ENCODE measurements around the gene RPLP1. TPM values are rescaled to one million over a fixed set of nuclear protein-coding genes. Genes with fewer than 3 reads are reported as not detected.

The RPLP1 gene
- total RNA-seq, 1 experiment from 2014 or later, result 1,651 TPM

GRCh38 chr15:69498282-69498681, 45.7 kb downstream of the RPLP1 start:
- Histone ChIP-seq H3K4me3 (no peak overlapping the region), H3K9me3 (ENCODE audit: insufficient read depth, low read depth) (no peaks in the 10 kb centered on the region), H3K4me1 (replicated peaks; ENCODE audit: insufficient read depth) (no peaks in the 10 kb centered on the region), H2AFZ (no peak overlapping the region), H3K9me2 (ENCODE audit: insufficient read depth) (no peaks in the 10 kb centered on the region), H3K27me3 (ENCODE audit: insufficient read depth, low read depth) (no peaks in the 10 kb centered on the region), H3K79me2 (ENCODE audit: low read depth) (no peaks in the 10 kb centered on the region), H3K36me3 (ENCODE audit: low read depth) (no peaks in the 10 kb centered on the region), H3K27ac (no peak overlapping the region), H3K4me2 (no peak overlapping the region), H4K20me1 (ENCODE audit: insufficient read depth) (no peaks in the 10 kb centered on the region), H3F3A (ENCODE audit: insufficient read depth, low read depth) (no peaks in the 10 kb centered on the region)
- intact Hi-C loops (cut with micrococcal nuclease; ENCODE audit: unreplicated experiment), result no loop called here
- POLR2A ChIA-PET (ENCODE audit: unreplicated experiment), result no interaction called here
- no TSS peak for BruUV-seq (replicated peaks)
- no peak for DNase-seq
- TF ChIP-seq EZH2 (IDR thresholded peaks at IDR 0.05; ENCODE audit: low read depth) (no peak), CTCF (conservative IDR thresholded peaks at IDR 0.05) (no peak)
- CTCF ChIA-PET, result no interaction called here

- Histone ChIP-seq H3K36me3 (ENCODE audit: low read depth) (no peaks in the 10 kb centered on the region), H3K27me3 (ENCODE audit: insufficient read depth, low read depth) (no peaks in the 10 kb centered on the region), H3K9me2 (ENCODE audit: insufficient read depth) (no peaks in the 10 kb centered on the region), H3K4me1 (replicated peaks; ENCODE audit: insufficient read depth) (no peaks in the 10 kb centered on the region), H3F3A (ENCODE audit: insufficient read depth, low read depth) (no peaks in the 10 kb centered on the region), H3K4me3 (no peak overlapping the region), H2AFZ (no peak overlapping the region), H3K27ac (no peak overlapping the region), H4K20me1 (ENCODE audit: insufficient read depth) (no peaks in the 10 kb centered on the region), H3K9me3 (ENCODE audit: insufficient read depth, low read depth) (no peaks in the 10 kb centered on the region), H3K79me2 (ENCODE audit: low read depth) (no peaks in the 10 kb centered on the region), H3K4me2 (no peak overlapping the region)
- no TSS peak for BruUV-seq (replicated peaks)
- TF ChIP-seq CTCF (conservative IDR thresholded peaks at IDR 0.05) (no peak), EZH2 (IDR thresholded peaks at IDR 0.05; ENCODE audit: low read depth) (no peak)
- POLR2A ChIA-PET (ENCODE audit: unreplicated experiment), result no interaction called here
- intact Hi-C loops (cut with micrococcal nuclease; ENCODE audit: unreplicated experiment), result no loop called here
- CTCF ChIA-PET, result no interaction called here
- DNase-seq, result no peak
These were observed 46.4 kb downstream of the RPLP1 start for GRCh38 chr15:69498987-69499386.

- intact Hi-C loops (cut with micrococcal nuclease; ENCODE audit: unreplicated experiment), result no loop called here
- Histone ChIP-seq H3K4me2 (no peak overlapping the region), H3K79me2 (ENCODE audit: low read depth) (no peaks in the 10 kb centered on the region), H3K9me2 (ENCODE audit: insufficient read depth) (no peaks in the 10 kb centered on the region), H3F3A (ENCODE audit: insufficient read depth, low read depth) (no peaks in the 10 kb centered on the region), H3K27ac (no peak overlapping the region), H2AFZ (no peak overlapping the region), H3K36me3 (ENCODE audit: low read depth) (no peaks in the 10 kb centered on the region), H3K4me1 (replicated peaks; ENCODE audit: insufficient read depth) (no peaks in the 10 kb centered on the region), H3K4me3 (no peak overlapping the region), H3K27me3 (ENCODE audit: insufficient read depth, low read depth) (no peaks in the 10 kb centered on the region), H4K20me1 (ENCODE audit: insufficient read depth) (no peaks in the 10 kb centered on the region), H3K9me3 (ENCODE audit: insufficient read depth, low read depth) (no peaks in the 10 kb centered on the region)
- CTCF ChIA-PET, result no interaction called here
- POLR2A ChIA-PET (ENCODE audit: unreplicated experiment), result no interaction called here
- TF ChIP-seq EZH2 (IDR thresholded peaks at IDR 0.05; ENCODE audit: low read depth), result no peak
- TF ChIP-seq CTCF (conservative IDR thresholded peaks at IDR 0.05), result no peak
- no TSS peak for BruUV-seq (replicated peaks)
- no peak for DNase-seq
These were observed 47.0 kb downstream of the RPLP1 start for GRCh38 chr15:69499521-69500211.
